Hepatocyte (in vitro differentiated cells): ENCODE data around the gene PID1. TPM values are rescaled to one million over a fixed set of nuclear protein-coding genes. Genes with fewer than 3 reads are reported as not detected.

Experiments
- DNase-seq: peaks from one replicate; pipeline ENCODE4 v3.0.0-alpha.2; 2016; ENCODE audit warnings: low spot score
- H2AFZ ChIP-seq: fragments of 200-600 bp; sonication (generic); 2 replicates; pipeline ENCODE4 v1.6.0; 2016; ENCODE audit warnings: antibody characterized with exemption, mild to moderate bottlenecking
- H3K27ac ChIP-seq: fragments of 200-600 bp; sonication (generic); 2 replicates; pipeline ENCODE4 v1.5.1; 2016; ENCODE audit warnings: mild to moderate bottlenecking
- H3K27me3 ChIP-seq: fragments of 200-600 bp; sonication (generic); 2 replicates; pipeline ENCODE4 v1.6.1; 2016
- H3K36me3 ChIP-seq: fragments of 200-600 bp; sonication (generic); replicated peaks from 2 replicates; pipeline ENCODE4 v1.5.1; 2016; ENCODE audit warnings: low read depth; ENCODE audit not compliant: insufficient read depth
- H3K4me1 ChIP-seq: fragments of 200-600 bp; sonication (generic); 2 replicates; pipeline ENCODE4 v1.5.1; 2016; ENCODE audit warnings: mild to moderate bottlenecking, moderate library complexity; ENCODE audit not compliant: insufficient read depth
- H3K4me2 ChIP-seq: fragments of 200-600 bp; sonication (generic); 2 replicates; pipeline ENCODE4 v1.6.0; 2016
- H3K4me3 ChIP-seq: fragments of 200-600 bp; sonication (generic); 2 replicates; pipeline ENCODE4 v1.5.1; 2016; ENCODE audit warnings: mild to moderate bottlenecking
- H3K79me2 ChIP-seq: fragments of 200-600 bp; sonication (generic); 2 replicates; pipeline ENCODE4 v1.6.0; 2017; ENCODE audit warnings: mild to moderate bottlenecking
- H3K9me2 ChIP-seq: fragments of 200-600 bp; sonication (generic); replicated peaks from 2 replicates; pipeline ENCODE4 v1.6.0; 2017; ENCODE audit warnings: mild to moderate bottlenecking; ENCODE audit not compliant: insufficient read depth
- H3K9me3 ChIP-seq: fragments of 200-600 bp; sonication (generic); 2 replicates; pipeline ENCODE4 v1.5.1; 2016; ENCODE audit warnings: low read depth, mild to moderate bottlenecking
- H4K20me1 ChIP-seq: fragments of 200-600 bp; sonication (generic); 2 replicates; pipeline ENCODE4 v1.6.0; 2016; ENCODE audit warnings: mild to moderate bottlenecking; ENCODE audit not compliant: insufficient read depth, poor library complexity, severe bottlenecking
- EZH2 ChIP-seq: fragments of 200-600 bp; sonication (generic); IDR thresholded peaks from 2 replicates; pipeline ENCODE4 v1.6.1; 2016; ENCODE audit warnings: antibody characterized with exemption, mild to moderate bottlenecking, borderline replicate concordance
- EZH2phosphoT487 ChIP-seq: fragments of 200-600 bp; sonication (generic); IDR thresholded peaks from one replicate; pipeline ENCODE4 v1.6.1; 2018; ENCODE audit warnings: antibody characterized with exemption, mild to moderate bottlenecking, low read depth, moderate library complexity; ENCODE audit not compliant: unreplicated experiment, severe bottlenecking
- WGBS: methylation state at CpG from one replicate; pipeline ENCODE4 v1.1.6; 2016; ENCODE audit warnings: low lambda C conversion rate; ENCODE audit errors: missing lambda C conversion rate; 5-methylcytosine and 5-hydroxymethylcytosine counted together
- polyA plus RNA-seq: library from polyadenylated mRNA; unstranded; fragments of >200 nt; fragmentation: Nextera tagmentation; extraction: Ambion mirVana; gene quantifications from 2 replicates; pipeline ENCODE4 v1.2.1, GENCODE V29; 2016
- total RNA-seq: library from RNA; depleted of rRNA; stranded (reverse); fragments of >200 nt; gene quantifications from 2 replicates; pipeline ENCODE4 v1.2.3, GENCODE V29; 2014
- TF ChIP-seq, protein P1 (sequence below): fragments of 200-600 bp; sonication (generic); IDR thresholded peaks from 2 replicates; pipeline ENCODE4 v1.5.1; 2016; ENCODE audit warnings: antibody characterized with exemption, mild to moderate bottlenecking; ENCODE audit not compliant: poor library complexity

PID1 gene
- total and polyA plus RNA-seq, 2 experiments from 2014 or later = 26.7 to 31.1 TPM

GRCh38 chr2:229109195-229109594, 161.9 kb downstream of the PID1 start:
- no peak for DNase-seq
- Histone ChIP-seq H3K4me2 (no peak overlapping the region), H3K79me2 (peaks cover 4% of the 10 kb centered on the region), H3K27ac (no peak overlapping the region), H2AFZ (no peak overlapping the region), H3K4me3 (no peak overlapping the region), H3K36me3 (no peaks in the 10 kb centered on the region), H4K20me1 (no peaks in the 10 kb centered on the region), H3K27me3 (no peaks in the 10 kb centered on the region), H3K9me2 (no peaks in the 10 kb centered on the region), H3K4me1 (no peaks in the 10 kb centered on the region), H3K9me3 (no peaks in the 10 kb centered on the region)
- TF ChIP-seq EZH2phosphoT487 = no peak
- 93% methylated on average over 7 of the region's 7 CpGs for WGBS

GRCh38 chr2:229107601-229108000, 163.5 kb downstream of the PID1 start:
- no peak for TF ChIP-seq EZH2
- TF ChIP-seq, protein P1, sequence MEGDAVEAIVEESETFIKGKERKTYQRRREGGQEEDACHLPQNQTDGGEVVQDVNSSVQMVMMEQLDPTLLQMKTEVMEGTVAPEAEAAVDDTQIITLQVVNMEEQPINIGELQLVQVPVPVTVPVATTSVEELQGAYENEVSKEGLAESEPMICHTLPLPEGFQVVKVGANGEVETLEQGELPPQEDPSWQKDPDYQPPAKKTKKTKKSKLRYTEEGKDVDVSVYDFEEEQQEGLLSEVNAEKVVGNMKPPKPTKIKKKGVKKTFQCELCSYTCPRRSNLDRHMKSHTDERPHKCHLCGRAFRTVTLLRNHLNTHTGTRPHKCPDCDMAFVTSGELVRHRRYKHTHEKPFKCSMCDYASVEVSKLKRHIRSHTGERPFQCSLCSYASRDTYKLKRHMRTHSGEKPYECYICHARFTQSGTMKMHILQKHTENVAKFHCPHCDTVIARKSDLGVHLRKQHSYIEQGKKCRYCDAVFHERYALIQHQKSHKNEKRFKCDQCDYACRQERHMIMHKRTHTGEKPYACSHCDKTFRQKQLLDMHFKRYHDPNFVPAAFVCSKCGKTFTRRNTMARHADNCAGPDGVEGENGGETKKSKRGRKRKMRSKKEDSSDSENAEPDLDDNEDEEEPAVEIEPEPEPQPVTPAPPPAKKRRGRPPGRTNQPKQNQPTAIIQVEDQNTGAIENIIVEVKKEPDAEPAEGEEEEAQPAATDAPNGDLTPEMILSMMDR = no peak
- Histone ChIP-seq H3K4me1 (no peaks in the 10 kb centered on the region), H3K4me2 (no peak overlapping the region), H3K9me3 (no peaks in the 10 kb centered on the region), H3K27me3 (no peaks in the 10 kb centered on the region), H3K27ac (no peak overlapping the region), H3K36me3 (no peaks in the 10 kb centered on the region), H3K4me3 (no peak overlapping the region), H3K79me2 (peaks cover 7% of the 10 kb centered on the region), H2AFZ (no peak overlapping the region), H3K9me2 (no peaks in the 10 kb centered on the region), H4K20me1 (no peaks in the 10 kb centered on the region)
- no peak for DNase-seq
- WGBS = 81% methylated on average over 7 of the region's 7 CpGs

DNA sequence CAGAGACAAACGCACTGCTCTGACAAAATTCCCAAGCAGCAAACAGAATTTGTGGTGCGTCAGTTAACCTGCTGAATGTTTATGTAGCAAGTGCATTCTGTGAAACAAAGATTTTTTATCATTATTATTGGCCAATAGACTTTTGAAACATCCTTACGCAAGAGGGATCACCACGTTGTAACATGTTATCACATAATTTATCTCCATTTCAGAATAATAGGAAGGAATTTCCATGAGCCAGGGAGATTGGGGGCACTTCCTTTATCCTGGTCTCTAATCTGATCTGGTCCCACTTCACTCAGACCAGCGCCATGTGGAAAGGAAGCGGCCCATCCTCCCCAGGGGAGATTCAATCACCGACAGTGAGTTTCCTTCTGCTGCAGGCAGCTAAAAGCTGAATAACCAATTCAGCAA, 166.1 kb downstream of the PID1 start:
- no peaks in the 10 kb centered on the region for H3K4me1 ChIP-seq
- DNase-seq = no peak
- peaks cover 7% of the 10 kb centered on the region for H3K79me2 ChIP-seq
- H3K27me3 ChIP-seq = no peaks in the 10 kb centered on the region
- 73% methylated on average over 7 of the region's 7 CpGs for WGBS
- no peak overlapping the region for H3K4me2 ChIP-seq
- no peaks in the 10 kb centered on the region for H3K9me2 ChIP-seq
- no peak overlapping the region for H3K27ac ChIP-seq
- no peaks in the 10 kb centered on the region for H3K36me3 ChIP-seq
- TF ChIP-seq EZH2phosphoT487 (no peak), EZH2 (no peak)
- TF ChIP-seq, protein P1 = no peak
- H3K4me3 ChIP-seq = no peak overlapping the region
- no peaks in the 10 kb centered on the region for H4K20me1 ChIP-seq
- H3K9me3 ChIP-seq = no peaks in the 10 kb centered on the region
- H2AFZ ChIP-seq = no peak overlapping the region

DNA sequence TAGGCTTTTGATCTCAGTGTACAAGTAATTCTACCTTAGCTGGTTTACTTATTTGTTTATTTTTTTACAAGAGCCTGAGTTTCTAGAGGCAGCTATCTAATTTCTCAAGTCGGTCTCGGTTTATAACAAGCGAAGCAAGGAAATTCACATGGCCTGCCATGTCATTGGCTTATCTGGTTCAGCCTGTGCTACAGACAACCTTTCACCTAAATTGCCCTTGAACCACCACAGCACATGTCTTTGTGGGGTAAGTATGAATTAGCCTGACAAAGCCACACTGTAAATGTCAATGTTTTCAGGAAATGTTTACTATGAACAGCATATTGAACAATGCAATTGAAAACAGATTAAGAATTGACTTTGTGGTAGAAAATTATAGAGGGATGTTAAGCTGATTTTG, 167.1 kb downstream of the PID1 start:
- Histone ChIP-seq H3K27ac (no peak overlapping the region), H3K36me3 (no peaks in the 10 kb centered on the region), H3K4me3 (no peak overlapping the region), H3K9me3 (no peaks in the 10 kb centered on the region), H3K4me2 (no peak overlapping the region), H3K79me2 (peaks cover 7% of the 10 kb centered on the region), H2AFZ (no peak overlapping the region), H3K27me3 (no peaks in the 10 kb centered on the region), H4K20me1 (no peaks in the 10 kb centered on the region), H3K4me1 (no peaks in the 10 kb centered on the region), H3K9me2 (no peaks in the 10 kb centered on the region)
- WGBS = 73% methylated on average over 3 of the region's 3 CpGs
- DNase-seq = no peak
- TF ChIP-seq EZH2phosphoT487 = no peak
- no peak for TF ChIP-seq EZH2
- TF ChIP-seq, protein P1 = no peak
